Hepatocyte (in vitro differentiated cells): ENCODE measurements around the gene SCYGR1.

ENCODE experiments used
- EZH2phosphoT487 ChIP-seq: fragments of 200-600 bp; sonication (generic); IDR thresholded peaks from one replicate; pipeline ENCODE4 v1.6.1; 2018; ENCODE audit warnings: antibody characterized with exemption, mild to moderate bottlenecking, low read depth, moderate library complexity; ENCODE audit not compliant: unreplicated experiment, severe bottlenecking
- TF ChIP-seq, protein P1 (sequence below): fragments of 200-600 bp; sonication (generic); IDR thresholded peaks from 2 replicates; pipeline ENCODE4 v1.5.1; 2016; ENCODE audit warnings: antibody characterized with exemption, mild to moderate bottlenecking; ENCODE audit not compliant: poor library complexity

DNA sequence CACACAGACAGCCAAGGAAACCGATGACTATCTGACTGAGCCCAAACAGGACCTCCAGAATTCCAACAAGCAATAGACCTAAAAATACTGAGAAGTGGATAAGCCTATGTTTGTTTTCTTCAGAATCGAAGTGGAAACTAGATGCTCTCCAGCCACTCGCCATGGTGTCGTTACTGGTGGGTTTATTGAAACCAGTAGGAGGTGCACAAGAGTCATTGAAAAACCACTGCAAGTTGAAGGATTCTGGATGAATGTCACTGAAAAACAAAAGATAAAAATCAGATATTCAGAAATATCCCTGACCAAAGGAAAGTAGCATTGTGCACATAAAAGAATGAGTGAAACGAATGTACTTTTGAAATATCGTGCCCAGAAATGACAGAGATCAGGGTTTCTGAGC lies 24.0 kb downstream of the SCYGR1 start:
- no peak for TF ChIP-seq EZH2phosphoT487
- TF ChIP-seq, protein P1, sequence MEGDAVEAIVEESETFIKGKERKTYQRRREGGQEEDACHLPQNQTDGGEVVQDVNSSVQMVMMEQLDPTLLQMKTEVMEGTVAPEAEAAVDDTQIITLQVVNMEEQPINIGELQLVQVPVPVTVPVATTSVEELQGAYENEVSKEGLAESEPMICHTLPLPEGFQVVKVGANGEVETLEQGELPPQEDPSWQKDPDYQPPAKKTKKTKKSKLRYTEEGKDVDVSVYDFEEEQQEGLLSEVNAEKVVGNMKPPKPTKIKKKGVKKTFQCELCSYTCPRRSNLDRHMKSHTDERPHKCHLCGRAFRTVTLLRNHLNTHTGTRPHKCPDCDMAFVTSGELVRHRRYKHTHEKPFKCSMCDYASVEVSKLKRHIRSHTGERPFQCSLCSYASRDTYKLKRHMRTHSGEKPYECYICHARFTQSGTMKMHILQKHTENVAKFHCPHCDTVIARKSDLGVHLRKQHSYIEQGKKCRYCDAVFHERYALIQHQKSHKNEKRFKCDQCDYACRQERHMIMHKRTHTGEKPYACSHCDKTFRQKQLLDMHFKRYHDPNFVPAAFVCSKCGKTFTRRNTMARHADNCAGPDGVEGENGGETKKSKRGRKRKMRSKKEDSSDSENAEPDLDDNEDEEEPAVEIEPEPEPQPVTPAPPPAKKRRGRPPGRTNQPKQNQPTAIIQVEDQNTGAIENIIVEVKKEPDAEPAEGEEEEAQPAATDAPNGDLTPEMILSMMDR: peak; percentile 14
